Hematopoietic multipotent progenitor cell treated with erythropoietin and hydrocortisone succinate and interleukin-3 and kit ligand, for 6 days (in vitro differentiated cells): ENCODE measurements around the gene UBR3.
A peak's percentile ranks its signal among the peaks of the same experiment; 100 is the strongest.

Source experiments
- DNase-seq: peaks from one replicate; pipeline ENCODE4 v3.0.0-alpha.2; 2015

Gene UBR3

GRCh38 chr2:170009209-170009608 is 182.0 kb downstream of the UBR3 start:
- no peak for DNase-seq

- DNase-seq = no peak
Measured at GRCh38 chr2:170012773-170013172, 185.5 kb downstream of the UBR3 start.

DNA sequence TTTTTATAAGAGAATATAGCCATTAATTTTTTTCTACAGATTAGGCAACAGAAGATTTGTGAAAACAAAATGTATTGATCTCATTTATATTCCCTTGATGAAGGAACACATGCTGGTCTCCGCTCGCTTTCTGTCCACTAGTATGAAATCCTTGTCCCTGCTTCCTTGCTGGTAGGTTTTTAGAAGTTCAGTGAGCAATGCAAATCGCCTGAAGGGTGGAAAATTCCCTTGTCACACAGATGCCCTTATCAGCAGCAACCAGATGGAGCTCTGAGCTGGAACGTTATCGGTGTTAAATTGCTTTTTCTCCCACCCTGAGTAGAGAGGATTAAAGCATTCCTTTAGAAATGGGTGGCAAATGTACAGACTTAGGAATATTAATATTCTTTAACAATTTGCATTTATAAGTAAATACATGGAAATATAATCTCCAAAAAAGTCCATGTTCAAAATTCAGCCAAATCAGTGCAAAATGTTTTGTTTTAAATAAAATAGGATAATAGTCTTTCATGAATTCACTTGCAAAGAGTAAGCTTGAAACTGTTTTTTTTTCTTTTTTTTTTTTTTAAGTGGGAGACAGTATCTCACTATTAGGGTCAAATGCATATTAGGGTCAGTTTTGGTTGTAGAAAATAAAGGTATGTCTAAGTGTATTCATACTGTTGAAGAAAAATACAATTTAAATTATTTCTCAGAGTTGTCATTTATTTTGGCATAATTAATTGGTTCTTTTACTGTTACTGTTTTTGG is 186.7 kb downstream of the UBR3 start:
- DNase-seq = peak; percentile 97

DNA sequence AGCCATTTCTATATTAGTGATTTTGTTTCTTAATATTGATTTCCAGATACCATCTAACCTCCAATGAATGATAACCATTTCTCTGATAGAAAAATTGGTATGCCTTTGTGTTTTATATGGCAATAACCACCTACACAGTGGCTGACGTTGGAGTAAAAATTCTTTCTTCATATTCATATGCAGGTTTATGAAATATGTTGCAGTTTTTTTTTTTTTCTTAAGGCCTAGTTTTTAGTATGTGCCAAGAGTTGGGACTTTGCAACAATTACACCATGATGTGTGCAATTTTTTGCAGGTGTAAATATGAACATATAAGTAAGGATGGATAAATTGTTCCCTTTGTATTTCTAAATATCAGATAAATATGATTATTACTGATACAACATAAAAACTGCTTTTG is 187.5 kb downstream of the UBR3 start:
- no peak for DNase-seq

DNA sequence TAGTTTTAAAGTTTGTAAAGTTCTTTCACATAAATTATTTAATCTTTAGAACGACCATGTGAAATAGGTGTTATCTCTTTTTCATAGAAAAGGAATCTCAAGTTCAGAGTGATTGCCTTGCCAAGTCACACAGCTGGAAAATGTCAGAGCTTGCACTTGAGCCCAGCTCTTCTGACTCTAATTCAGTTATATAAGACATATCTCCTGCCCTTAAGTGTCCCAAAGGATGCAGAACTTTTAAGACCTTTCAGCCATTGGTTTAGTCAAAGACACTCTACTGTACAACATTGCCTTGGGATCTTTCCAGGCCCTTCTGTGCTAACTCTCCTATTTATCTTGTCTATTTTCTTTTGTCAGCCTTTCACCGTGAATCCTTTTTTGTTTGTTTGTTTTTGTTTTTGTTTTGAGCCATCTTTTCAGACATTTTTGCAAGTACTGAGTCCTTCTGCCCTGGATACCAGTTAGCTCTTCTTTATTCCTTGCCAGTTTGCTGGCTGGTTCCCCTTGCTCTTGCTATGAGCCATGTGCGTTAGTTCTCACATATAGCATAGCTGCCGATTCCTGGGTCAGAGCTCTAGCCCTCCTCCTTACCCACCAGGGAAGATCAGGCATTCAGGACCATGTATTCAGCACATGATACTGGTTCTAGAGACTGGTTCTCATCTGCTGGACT is 190.7 kb downstream of the UBR3 start:
- no peak for DNase-seq

GRCh38 chr2:170019060-170019805 is 192.0 kb downstream of the UBR3 start:
- no peak for DNase-seq

DNA sequence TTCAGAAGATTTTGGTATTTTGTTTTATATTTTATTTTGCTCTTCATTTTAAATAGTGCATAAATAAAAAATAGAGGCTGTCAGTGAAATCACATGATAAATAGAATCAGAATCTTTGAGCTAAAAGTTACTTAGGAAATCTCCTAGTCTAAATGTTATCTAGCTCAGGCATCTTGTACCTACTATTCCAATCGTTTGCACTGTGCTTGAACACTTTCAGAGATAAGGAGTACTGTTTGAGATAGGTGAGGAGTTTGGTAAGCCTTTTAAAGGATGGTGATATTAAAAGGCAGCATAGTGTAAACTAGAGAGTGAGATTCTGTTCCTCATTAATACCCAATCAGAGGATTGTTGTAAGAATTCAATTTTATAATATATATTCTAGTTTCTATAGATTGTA is 193.5 kb downstream of the UBR3 start:
- no peak for DNase-seq

- no peak for DNase-seq
Measured at GRCh38 chr2:170022692-170023091, 195.4 kb downstream of the UBR3 start.

DNA sequence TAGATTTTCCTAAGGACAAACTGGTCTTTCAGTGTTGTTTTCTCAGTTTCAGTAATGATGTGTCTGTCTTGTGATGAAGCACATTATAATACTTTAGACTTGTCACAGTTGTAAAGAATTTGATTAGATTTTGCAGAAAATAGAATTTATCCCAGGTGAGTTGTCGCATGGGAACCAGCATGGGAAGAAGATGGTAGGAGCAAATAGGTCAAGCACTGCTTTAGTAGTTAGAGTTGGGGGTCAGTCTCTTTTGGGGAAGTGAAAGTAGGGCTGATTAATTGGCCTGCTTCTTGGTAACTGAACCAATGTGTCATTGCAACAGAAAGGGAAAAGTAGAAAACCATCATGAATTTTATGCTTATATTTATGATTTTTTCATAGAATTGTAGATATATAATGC is 197.5 kb downstream of the UBR3 start:
- no peak for DNase-seq

GRCh38 chr2:170025223-170025622 is 198.0 kb downstream of the UBR3 start:
- no peak for DNase-seq

GRCh38 chr2:170026361-170026760 is 199.1 kb downstream of the UBR3 start:
- DNase-seq = no peak

DNA sequence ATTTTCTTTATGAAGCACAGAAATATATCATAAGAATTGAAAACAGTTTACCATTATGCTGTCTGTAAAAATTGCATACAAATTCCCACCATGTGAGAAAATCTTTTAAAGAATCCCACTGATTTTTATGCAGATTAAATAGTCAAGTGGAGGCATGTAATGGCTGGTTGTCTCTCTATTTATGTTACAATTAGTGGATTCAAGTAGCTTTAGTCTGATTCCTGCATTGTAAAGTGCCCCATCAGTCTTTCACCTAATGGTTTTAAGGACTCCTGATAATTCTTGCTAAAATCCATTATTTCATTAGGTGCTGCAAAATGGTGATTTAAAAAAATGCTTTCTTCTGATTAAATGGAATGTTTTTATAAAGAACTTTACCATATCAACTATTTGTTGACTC is 202.3 kb downstream of the UBR3 start:
- no peak for DNase-seq

- DNase-seq = no peak
Measured at GRCh38 chr2:170030040-170030439, 202.8 kb downstream of the UBR3 start.

- DNase-seq = no peak
Measured at GRCh38 chr2:170031288-170031687, 204.0 kb downstream of the UBR3 start.

GRCh38 chr2:170034596-170034995 is 207.3 kb downstream of the UBR3 start:
- DNase-seq = no peak

DNA sequence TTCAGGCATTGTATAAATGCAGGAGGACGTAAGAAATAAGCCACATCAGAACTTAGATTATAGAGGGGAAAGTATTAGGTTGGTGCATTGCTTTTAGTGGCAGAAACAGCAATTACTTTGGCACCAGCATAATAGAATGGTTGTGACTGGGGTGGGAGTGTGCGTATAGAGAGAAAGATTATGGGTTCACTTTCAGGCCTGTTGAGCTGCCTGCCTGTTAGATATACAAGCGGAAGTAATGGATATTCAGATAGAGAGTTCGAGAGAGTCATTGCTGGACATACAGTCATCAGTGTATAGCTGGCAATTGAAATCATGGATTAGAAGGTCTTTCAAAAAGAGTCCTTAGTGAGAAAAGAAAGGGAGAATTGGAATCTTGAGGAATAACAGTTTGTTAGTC is 211.5 kb downstream of the UBR3 start:
- no peak for DNase-seq

DNA sequence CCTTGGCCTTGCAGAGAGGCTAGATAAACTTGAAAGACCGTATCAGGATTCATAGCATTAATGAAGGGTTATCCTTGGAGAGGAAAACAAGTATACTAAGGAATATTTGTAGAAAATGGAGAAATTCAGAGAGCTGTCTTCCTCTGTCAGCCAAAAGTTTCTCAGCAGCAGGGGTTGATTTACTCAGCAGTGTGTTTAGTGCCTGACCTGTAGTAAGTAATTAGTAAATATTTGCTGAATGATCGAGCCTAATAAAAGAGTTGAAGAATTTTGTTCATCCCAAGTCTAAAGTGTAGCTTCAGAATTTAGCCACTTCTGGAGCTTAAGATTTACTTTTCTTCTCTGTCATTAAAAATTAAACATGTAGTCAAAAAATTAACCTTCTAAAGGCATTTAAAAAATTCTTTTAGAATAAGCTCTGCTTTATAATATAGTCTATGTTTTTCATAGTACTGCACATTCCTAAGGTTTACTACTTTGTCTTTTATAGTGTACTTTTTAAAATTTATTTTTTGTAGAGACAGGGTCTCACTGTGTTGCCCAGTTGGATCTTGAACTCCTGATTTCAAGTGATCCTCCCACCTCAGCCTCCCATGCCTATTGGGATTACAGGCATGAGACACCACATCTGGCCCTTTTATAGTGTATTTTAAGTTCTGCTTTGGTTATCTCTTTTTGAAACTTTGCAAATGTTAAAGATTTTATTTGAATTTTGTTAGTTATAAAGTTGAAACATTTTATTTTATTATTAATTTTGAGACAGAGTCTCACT is 212.3 kb downstream of the UBR3 start:
- DNase-seq = no peak

- DNase-seq = no peak
Measured at GRCh38 chr2:170044751-170045478, 217.7 kb downstream of the UBR3 start.

DNA sequence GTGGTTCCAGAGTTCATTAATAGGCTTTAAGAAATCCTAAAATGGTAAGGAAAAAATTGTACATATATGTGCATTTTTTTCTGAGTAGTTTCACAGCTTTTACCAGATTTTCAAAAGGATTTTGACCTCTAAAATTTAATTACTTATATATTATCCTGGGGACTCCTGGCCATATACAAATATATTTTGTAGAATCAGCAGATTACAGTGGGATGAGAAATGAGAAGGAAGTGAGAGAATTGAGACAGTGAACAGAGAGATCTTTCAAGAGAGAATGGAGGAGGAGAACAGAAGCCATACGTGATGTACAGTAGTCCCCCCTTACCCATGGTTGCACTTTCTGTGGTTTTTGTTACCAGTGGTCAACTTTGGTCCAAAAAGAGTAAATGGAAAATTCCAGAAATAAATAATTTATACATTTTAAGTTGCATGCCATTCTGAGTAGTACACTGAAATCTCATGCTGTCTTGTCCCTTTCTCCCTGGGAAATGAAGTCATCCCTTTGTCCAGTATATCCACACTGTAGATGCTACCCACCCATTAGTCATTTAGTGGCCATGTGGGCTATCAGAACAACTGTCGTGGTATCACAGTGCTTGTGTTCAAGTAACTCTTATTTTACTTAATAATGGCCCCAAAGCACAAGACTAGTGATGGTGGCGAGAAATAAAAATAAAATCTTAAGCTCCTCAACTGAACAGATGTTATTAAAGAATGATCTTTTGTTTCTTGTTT is 220.2 kb downstream of the UBR3 start:
- no peak for DNase-seq

DNA sequence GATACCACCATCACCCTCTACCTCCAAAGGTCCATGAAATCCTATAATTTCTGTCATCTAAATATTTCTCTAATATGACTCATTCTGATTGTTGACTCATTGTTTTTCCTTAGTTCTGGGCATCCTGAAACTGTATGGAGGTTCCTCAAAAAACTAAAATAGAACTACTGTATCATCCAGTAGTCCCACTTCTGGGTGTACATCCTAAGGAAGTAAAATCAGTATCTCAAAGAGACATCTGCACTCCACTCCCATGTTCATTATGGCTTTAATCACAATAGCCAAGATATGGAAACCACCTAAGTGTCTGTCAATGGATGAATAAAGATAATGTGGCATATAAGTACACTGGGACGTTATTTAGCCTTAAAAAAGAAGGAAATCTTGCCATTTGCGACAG is 224.9 kb downstream of the UBR3 start:
- DNase-seq = peak; percentile 47

DNA sequence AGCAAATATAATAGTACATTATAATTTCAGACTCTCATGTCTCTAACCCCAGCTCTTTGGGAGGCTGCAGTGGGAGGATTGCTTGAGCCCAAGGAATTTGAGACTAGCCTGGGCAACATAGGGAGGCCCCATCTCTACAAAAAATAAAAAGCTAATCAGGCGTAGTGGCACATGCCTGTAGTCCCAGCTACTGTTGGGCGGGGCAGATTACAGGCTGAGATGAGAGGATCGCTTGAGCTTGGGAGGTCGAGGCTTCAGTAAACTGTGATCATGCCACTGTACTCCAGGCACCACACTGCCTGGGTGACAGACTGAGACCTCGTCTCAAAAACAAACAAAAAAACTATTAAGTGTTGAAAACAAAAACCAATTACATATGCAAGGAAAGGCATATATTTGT is 227.7 kb downstream of the UBR3 start:
- peak; percentile 75 for DNase-seq

DNA sequence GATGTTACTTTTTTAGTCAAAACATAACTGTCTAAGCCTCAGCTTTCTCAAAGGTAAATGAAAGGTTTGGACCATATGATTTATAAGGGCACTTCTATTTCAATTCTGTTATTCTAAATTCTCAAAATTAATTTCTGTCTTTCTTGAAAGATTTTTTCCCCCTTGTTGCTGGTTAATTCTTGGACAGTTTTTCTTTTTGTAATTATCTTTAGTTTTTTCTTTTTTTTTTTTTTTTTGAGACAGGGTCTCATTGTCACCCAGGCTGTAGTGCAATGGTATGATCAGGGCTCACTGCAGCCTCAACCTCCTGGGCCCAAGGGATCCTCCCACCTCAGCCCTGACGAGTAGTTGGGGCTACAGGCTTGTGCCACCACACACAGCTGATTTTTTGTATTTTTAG is 229.6 kb downstream of the UBR3 start:
- DNase-seq = no peak
